Neural cell (in vitro differentiated cells): ENCODE measurements around the gene MRPL11.

ENCODE experiments used
- EP300 ChIP-seq: fragments of 450-650 bp; conservative IDR thresholded peaks from 2 replicates; pipeline ENCODE4 v1.6.1; 2014; ENCODE audit warnings: antibody characterized with exemption, mild to moderate bottlenecking, moderate library complexity; ENCODE audit not compliant: poor library complexity, severe bottlenecking
- EZH2 ChIP-seq: fragments of 200-600, 300-800 bp; shearing (Covaris generic), sonication (generic); IDR thresholded peaks from 2 replicates; pipeline ENCODE4 v1.6.1; 2014; ENCODE audit warnings: antibody characterized with exemption, low read length, borderline replicate concordance, mild to moderate bottlenecking; ENCODE audit not compliant: insufficient read depth, poor library complexity, severe bottlenecking
- MXI1 ChIP-seq: fragments of 450-650 bp; conservative IDR thresholded peaks from 2 replicates; pipeline ENCODE4 v1.6.1; 2014; ENCODE audit warnings: antibody characterized with exemption, mild to moderate bottlenecking; ENCODE audit not compliant: poor library complexity, severe bottlenecking
- POLR2AphosphoS5 ChIP-seq: IDR thresholded peaks from 2 replicates; pipeline ENCODE4 v1.6.1; 2012
- RAD21 ChIP-seq: fragments of 450-650 bp; conservative IDR thresholded peaks from 2 replicates; pipeline ENCODE4 v1.6.1; 2014; ENCODE audit warnings: antibody characterized with exemption, mild to moderate bottlenecking, moderate library complexity
- SMC3 ChIP-seq: fragments of 450-650 bp; conservative IDR thresholded peaks from 2 replicates; pipeline ENCODE4 v1.6.1; 2014; ENCODE audit warnings: antibody characterized with exemption, mild to moderate bottlenecking, moderate library complexity; ENCODE audit not compliant: poor library complexity
- TAF1 ChIP-seq: IDR thresholded peaks from 2 replicates; pipeline ENCODE4 v1.6.1; 2012; ENCODE audit warnings: low read depth
- TF ChIP-seq, protein P1 (sequence below): fragments of 450-650 bp; IDR thresholded peaks from 2 replicates; pipeline ENCODE4 v1.5.1; 2014; ENCODE audit warnings: antibody characterized with exemption, mild to moderate bottlenecking, moderate library complexity; ENCODE audit not compliant: poor library complexity, severe bottlenecking
- TF ChIP-seq, protein P2 (sequence below): IDR thresholded peaks from 2 replicates; pipeline ENCODE4 v1.6.1; 2012; ENCODE audit warnings: borderline replicate concordance

DNA sequence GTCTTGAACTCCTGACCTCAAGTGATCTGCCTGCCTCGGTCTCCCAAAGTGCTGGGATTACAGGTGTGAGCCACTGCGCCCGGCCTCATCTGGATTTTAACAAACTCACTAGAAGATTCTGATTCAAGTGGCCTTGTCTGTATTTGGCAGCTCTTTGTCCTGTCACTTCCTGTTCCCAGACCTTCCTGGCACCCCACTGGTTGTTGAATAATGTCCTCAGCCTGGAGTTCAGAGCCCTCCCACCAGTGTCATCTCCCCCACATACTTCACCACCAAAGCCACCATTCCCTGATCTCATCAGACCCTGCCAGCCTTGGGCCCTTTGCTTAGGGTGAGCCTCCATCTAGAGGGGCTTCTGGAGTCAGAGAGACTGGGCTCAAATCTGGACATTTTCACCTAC is 31.4 kb upstream of the MRPL11 start:
- no peak for TF ChIP-seq TAF1
- no peak for TF ChIP-seq EZH2
- TF ChIP-seq, protein P1, sequence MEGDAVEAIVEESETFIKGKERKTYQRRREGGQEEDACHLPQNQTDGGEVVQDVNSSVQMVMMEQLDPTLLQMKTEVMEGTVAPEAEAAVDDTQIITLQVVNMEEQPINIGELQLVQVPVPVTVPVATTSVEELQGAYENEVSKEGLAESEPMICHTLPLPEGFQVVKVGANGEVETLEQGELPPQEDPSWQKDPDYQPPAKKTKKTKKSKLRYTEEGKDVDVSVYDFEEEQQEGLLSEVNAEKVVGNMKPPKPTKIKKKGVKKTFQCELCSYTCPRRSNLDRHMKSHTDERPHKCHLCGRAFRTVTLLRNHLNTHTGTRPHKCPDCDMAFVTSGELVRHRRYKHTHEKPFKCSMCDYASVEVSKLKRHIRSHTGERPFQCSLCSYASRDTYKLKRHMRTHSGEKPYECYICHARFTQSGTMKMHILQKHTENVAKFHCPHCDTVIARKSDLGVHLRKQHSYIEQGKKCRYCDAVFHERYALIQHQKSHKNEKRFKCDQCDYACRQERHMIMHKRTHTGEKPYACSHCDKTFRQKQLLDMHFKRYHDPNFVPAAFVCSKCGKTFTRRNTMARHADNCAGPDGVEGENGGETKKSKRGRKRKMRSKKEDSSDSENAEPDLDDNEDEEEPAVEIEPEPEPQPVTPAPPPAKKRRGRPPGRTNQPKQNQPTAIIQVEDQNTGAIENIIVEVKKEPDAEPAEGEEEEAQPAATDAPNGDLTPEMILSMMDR: no peak
- TF ChIP-seq EP300: no peak
- TF ChIP-seq POLR2AphosphoS5: no peak
- TF ChIP-seq RAD21: no peak
- TF ChIP-seq, protein P2, sequence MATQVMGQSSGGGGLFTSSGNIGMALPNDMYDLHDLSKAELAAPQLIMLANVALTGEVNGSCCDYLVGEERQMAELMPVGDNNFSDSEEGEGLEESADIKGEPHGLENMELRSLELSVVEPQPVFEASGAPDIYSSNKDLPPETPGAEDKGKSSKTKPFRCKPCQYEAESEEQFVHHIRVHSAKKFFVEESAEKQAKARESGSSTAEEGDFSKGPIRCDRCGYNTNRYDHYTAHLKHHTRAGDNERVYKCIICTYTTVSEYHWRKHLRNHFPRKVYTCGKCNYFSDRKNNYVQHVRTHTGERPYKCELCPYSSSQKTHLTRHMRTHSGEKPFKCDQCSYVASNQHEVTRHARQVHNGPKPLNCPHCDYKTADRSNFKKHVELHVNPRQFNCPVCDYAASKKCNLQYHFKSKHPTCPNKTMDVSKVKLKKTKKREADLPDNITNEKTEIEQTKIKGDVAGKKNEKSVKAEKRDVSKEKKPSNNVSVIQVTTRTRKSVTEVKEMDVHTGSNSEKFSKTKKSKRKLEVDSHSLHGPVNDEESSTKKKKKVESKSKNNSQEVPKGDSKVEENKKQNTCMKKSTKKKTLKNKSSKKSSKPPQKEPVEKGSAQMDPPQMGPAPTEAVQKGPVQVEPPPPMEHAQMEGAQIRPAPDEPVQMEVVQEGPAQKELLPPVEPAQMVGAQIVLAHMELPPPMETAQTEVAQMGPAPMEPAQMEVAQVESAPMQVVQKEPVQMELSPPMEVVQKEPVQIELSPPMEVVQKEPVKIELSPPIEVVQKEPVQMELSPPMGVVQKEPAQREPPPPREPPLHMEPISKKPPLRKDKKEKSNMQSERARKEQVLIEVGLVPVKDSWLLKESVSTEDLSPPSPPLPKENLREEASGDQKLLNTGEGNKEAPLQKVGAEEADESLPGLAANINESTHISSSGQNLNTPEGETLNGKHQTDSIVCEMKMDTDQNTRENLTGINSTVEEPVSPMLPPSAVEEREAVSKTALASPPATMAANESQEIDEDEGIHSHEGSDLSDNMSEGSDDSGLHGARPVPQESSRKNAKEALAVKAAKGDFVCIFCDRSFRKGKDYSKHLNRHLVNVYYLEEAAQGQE: no peak
- no peak for TF ChIP-seq SMC3
- TF ChIP-seq MXI1: no peak
